ENCODE data around the gene RNASEH2A.
A peak's percentile ranks its signal among the peaks of the same experiment; 100 is the strongest.
"Not testable (repeated sequence)": the region's sequence is repeated elsewhere in the genome, so short reads cannot be mapped to it uniquely, and the experiment has no call there.

RNASEH2A gene

DNA sequence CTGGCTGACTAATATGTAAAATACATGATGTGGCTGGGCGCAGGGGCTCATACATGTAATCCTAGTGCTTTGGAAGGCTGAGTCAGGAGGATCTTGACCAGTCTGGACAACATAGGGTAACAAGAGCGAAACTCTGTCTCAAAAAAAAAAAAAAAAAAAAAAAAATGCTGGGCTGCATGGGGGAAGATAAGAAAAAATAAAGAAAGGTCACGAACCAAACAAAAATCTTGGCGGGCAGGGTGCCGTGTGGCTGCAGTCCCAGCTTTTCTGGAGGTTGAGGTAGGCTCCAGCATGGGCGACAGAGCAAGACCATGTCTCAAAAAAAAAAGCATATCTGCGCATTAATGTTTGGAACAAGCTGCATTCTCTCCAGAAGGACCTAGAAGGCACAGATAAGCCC, 8.7 kb downstream of the RNASEH2A start:
- H3K4me3 ChIP-seq (ENCODE audit: low read depth, low read length), result no peak overlapping the region
- DNase-seq (ENCODE audit: low read depth), result no peak
- TF ChIP-seq, protein P1, sequence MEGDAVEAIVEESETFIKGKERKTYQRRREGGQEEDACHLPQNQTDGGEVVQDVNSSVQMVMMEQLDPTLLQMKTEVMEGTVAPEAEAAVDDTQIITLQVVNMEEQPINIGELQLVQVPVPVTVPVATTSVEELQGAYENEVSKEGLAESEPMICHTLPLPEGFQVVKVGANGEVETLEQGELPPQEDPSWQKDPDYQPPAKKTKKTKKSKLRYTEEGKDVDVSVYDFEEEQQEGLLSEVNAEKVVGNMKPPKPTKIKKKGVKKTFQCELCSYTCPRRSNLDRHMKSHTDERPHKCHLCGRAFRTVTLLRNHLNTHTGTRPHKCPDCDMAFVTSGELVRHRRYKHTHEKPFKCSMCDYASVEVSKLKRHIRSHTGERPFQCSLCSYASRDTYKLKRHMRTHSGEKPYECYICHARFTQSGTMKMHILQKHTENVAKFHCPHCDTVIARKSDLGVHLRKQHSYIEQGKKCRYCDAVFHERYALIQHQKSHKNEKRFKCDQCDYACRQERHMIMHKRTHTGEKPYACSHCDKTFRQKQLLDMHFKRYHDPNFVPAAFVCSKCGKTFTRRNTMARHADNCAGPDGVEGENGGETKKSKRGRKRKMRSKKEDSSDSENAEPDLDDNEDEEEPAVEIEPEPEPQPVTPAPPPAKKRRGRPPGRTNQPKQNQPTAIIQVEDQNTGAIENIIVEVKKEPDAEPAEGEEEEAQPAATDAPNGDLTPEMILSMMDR (conservative IDR thresholded peaks at IDR 0.05; ENCODE audit: low read depth, low read length), result no peak

DNA sequence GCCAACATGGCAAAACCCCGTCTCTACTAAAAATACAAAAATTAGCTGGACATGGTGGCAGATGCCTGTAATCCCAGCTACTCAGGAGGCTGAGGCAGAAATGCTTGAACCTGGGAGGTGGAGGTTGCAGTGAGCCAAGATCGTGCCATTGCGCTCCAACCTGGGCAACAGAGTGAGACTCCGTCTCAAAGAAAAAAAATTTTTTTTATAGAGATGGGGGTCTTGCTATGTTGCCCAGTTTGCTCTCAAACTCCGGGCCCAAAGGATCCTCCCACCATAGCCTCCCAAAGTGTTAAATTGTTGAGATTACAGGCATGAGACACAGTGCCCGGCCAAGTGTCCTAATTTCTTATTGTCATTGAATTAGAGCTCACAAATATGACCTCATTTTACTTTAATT, 10.8 kb downstream of the RNASEH2A start:
- not testable (repeated sequence) for DNase-seq (ENCODE audit: low read depth)

DNA sequence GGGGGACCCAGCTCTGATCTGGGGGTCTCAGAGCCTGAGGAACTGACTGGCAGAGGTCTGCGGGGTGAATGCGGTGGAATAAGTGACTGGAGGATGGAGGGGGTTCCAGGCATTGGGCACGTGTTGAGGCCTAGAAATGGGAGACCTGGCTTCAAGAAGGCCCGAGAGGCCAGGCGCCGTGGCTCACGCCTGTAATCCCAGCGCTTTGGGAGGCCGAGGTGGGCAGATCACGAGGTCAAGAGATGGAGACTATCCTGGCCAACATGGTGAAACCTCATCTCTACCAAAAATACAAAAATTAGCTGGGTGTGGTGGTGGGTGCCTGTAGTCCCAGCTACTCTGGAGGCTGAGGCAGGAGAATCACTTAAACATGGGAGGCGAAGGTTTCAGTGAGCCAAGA, 11.4 kb downstream of the RNASEH2A start:
- DNase-seq (ENCODE audit: low read depth); H3K4me3 ChIP-seq (ENCODE audit: low read depth, low read length): not testable (repeated sequence)

More for the DNA sequence above, 10.8 kb downstream of the RNASEH2A start:
- not testable (repeated sequence) for H3K4me3 ChIP-seq (ENCODE audit: low read depth, low read length)

DNA sequence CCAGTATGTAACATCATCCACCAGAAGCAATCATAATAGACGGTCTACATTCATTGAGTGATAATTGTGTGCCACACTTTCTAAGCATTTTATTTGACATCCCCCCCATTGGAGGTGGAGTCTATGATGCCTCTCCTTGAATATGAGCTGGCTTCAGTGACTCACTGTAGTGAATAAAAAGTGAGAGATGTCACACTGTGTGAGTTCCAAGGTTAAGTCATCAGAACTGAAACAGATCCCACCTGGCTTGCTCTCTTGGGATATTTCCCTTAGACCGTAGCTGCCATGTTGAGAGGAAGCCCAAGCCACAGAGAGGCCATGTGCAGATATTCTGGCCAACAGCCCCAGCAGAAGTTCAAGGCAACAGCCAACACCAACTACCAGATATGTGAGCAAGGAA, 15.4 kb downstream of the RNASEH2A start:
- no peak overlapping the region for H3K4me3 ChIP-seq (ENCODE audit: low read depth, low read length)
- TF ChIP-seq, protein P1 (conservative IDR thresholded peaks at IDR 0.05; ENCODE audit: low read depth, low read length), result no peak
- no peak for DNase-seq (ENCODE audit: low read depth)

DNA sequence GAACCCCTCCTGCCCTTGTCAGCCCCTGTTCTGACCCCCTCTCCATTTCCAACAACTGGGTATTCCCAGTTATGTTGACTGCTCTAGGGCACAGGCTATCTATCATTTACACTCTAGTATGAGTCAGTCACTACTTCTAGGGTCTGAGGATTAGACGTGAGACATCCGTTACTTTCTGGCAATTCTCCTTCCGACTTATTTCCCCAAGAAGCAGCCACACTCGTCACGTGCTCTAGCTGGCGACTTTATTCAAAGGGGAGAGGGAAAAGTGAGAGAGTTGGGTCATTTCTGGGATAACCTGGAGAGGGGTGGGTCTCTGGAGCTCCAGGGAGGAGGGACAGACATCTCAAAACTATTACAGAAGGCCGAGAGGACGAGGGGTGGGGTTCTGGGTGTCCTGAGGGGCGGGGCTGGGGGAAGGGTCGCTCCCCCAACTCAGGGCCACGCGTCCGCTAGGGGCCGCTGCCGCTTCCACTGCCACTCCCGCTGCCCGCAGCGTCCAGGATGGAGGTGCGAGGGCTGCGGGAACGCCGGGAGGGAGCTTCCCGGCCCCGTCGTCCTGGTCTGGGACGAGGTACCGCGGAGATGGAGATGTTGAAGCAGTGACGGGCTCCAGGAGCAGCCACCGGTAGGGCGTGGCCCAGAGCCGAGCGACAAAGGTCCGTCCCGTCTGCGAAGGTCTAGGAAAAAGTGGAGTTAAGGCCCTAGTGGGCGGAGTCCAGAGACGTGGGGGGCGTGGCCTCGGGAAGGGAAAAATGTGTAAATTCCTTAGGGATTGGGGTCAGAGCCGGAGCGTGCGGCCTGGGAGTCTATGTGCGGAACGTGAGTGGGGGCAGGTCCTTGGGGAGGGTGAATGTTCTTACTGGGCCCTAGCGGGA, 19.1 kb downstream of the RNASEH2A start:
- TF ChIP-seq, protein P1 (conservative IDR thresholded peaks at IDR 0.05; ENCODE audit: low read depth, low read length), result peak; percentile 53
- no peak for DNase-seq (ENCODE audit: low read depth)
- no peak overlapping the region for H3K4me3 ChIP-seq (ENCODE audit: low read depth, low read length)

DNA sequence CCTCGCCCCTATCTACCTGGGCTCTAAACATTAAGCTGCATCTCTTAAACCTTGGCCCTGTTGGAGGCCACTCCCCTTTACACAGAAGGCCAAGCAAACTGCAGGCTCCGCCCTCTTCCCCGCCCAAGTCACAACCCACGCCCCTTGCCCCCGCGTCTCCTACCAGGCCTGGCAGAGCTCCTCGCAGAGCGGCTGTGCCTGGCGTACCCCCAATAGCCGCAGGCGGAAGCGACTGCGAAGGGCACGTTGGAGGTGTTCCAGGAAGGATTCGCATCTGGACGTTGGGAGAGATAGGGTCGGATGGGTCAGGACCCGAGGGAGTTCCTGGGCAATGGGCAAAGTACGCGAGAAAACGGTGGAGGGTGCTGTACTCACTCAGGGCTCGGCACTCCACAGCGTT, 22.1 kb downstream of the RNASEH2A start:
- H3K4me3 ChIP-seq (ENCODE audit: low read depth, low read length), result no peak overlapping the region
- TF ChIP-seq, protein P1 (conservative IDR thresholded peaks at IDR 0.05; ENCODE audit: low read depth, low read length), result no peak
- DNase-seq (ENCODE audit: low read depth), result no peak

DNA sequence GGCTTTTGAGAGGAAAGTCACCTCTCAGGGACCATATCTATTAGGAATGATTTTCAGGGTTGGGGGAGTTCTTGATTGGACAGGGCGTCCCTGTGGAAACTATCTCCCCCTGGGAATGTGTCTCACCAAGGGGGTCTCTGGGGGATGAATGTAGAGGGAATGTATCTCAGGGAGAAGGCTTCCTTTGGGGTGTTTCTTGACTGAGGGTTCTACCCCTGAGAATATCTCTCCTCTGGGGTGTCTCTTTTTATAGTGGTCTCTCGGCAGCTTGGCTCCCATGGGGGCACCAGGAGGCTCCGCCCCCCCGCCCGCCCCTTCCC, 27.0 kb downstream of the RNASEH2A start:
- TF ChIP-seq, protein P1 (conservative IDR thresholded peaks at IDR 0.05; ENCODE audit: low read depth, low read length), result no peak
- DNase-seq (ENCODE audit: low read depth), result no peak
- no peak overlapping the region for H3K4me3 ChIP-seq (ENCODE audit: low read depth, low read length)

DNA sequence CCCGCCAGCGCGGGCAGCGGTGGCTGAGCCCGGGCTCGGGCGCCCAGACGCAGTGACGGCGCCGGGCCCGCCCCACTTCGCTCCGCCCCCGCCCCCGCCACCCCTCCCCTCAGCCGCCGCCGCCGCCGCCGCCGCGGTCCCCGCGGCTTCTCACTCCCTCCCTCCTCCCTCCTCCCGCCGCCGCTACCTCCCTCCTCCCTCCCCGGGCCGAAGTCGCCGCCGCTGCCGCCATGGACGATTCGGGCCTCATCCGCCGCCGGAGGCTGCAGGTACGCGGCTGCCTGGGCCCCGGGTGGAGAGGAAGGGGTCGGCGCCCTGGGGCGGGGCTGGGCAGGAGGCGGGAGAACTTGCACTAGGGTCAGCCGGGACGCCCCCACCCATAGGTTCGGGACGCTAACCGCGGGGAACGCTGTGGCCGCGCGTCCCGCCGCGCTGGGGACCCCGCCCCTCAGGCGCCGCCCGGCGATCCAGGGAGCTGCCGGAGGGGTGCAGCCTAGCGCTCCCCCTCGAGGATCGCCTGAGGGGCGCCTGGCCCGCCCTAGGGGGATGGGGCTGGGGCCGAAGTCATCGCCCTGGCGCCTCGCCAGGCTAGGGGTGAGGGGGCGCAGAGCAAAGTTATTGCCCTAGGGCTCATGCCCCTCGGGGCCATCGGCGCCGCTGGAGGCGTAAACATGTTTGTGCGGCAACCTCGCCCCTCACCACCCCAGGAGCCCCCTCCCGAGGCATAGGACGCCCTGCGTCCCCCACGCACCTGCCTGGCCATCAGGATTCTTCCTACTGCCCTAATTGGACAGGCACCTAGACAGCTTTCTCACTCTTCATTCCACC, 27.6 kb downstream of the RNASEH2A start:
- DNase-seq (ENCODE audit: low read depth), result no peak
- peak overlapping the region; percentile 37 for H3K4me3 ChIP-seq (ENCODE audit: low read depth, low read length)
- TF ChIP-seq, protein P1 (conservative IDR thresholded peaks at IDR 0.05; ENCODE audit: low read depth, low read length), result no peak
